Stimulated activated CD8-positive, alpha-beta memory T cell treated with anti-CD3 and anti-CD28 coated beads, Interleukin-4, amount 100 ng/mL, for 1 hour (primary cell): ENCODE measurements around the gene PPA1.
A peak's percentile ranks its signal among the peaks of the same experiment; 100 is the strongest.
"Not testable (repeated sequence)": the region's sequence is repeated elsewhere in the genome, so short reads cannot be mapped to it uniquely, and the experiment has no call there.

ENCODE experiments used
- DNase-seq, 2 donors: peaks; one replicate each; pipeline ENCODE4 v3.0.0-alpha.2; 2020; ENCODE audit warnings: low read depth in 2 of 2, low spot score in 1 of 2

The PPA1 gene

GRCh38 chr10:70233109-70233938 lies at the start of gene PPA1:
Gene PPA1, minus strand, starts transcription at chr10:70233429. Its CDS starts 102 bp downstream, at chr10:70233327.
- peak; percentile 94 to 98 for DNase-seq

GRCh38 chr10:70281609-70282008 lies 48.4 kb upstream of the PPA1 start:
- DNase-seq = no peak

- DNase-seq = no peak
Measured at GRCh38 chr10:70280099-70280498, 46.9 kb upstream of the PPA1 start.

DNA sequence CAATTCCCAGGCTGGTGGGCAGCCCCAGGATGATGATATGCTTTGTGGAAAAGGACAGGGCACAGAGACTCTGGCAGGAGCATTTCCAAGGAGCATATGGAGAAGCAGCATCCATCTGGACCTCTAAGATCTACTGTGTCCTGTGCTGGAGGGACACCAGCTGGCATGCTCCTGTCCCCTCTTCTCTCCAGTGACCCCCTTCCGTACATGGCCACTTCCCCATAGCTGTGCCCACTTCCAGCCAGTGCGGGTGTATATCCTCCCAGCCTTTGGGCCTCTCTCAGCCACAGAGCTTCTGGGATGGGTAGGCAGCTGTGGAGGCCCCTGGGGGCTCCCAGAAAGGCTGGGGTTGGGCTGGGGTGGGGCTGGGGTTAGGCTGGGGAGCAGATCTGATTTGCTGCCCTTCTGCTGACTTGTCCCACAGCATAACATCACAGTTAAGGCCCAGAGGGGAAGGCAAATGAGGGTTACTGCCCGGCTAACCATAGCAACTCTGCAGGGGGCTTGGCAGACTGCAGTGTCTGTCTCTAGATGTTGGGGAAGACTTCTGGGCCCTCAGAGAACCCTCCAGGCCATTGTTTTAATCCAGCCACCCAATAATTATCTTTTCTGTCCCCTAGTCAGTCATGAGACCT lies 44.3 kb upstream of the PPA1 start:
- DNase-seq = no peak

DNA sequence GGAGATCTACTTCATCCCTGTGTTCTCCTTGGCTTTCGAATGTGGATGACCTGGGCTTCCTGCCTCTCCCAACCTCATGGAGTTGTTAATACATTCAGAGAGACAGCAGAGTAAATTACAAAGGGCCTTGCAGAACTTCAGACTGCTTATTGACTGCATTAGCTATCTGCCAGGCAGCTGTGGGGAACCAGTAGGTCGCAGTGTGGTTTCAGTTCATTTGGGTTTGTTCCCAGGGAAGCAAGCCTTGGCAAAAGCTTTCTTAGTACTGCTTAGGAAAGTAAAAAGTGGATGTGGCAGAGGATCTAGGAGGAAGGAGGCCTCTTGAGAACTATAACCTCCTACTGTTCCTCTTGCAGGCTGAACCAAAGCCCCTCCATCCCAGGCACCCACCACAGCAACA lies 41.4 kb upstream of the PPA1 start:
- no peak for DNase-seq

GRCh38 chr10:70272925-70273316 lies 39.7 kb upstream of the PPA1 start:
- DNase-seq = no peak

DNA sequence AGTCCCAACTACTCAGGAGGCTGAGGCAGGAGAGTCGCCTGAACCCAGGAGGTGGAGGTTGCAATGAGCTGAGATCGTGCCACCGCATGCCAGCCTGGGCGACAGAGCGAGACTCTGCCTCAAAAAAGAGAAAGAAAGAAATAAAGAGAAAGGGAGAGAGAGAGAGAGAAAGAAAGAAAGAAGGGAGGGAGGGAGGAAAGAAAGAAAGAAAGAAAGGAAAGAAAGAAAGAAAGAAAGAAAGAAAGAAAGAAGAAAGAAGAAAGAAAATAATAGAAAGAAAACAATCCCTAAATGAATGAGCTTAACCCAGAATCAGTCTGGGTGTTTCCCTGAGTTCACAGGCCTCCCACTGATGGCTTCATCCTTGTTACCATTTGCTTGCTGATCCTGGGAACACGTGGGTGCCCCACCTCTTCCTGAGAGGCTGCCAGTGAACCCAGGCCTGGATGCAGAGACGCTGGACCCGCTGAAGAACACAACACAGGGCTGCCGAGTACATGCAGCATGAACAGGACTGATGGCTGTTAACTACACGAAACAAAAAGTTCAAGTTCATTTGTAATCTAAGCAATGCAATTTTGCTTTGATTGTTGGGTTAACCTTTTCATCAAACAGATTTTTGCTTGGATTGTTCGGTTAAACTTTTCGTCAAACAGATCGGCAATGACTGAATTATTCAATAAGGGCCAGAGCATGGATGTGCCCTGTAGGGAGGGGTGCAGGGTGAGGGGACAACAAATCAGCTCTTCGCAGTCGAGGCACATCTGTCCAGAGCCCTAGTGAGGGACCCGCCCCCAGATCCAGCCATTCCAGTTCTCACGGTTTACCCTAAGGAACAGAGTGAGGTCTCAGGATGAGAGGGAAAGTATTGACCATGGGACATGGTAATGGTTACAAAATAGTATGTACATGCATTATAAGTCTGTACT lies 39.0 kb upstream of the PPA1 start:
- DNase-seq = no peak

GRCh38 chr10:70270952-70271351 lies 37.7 kb upstream of the PPA1 start:
- no peak for DNase-seq

DNA sequence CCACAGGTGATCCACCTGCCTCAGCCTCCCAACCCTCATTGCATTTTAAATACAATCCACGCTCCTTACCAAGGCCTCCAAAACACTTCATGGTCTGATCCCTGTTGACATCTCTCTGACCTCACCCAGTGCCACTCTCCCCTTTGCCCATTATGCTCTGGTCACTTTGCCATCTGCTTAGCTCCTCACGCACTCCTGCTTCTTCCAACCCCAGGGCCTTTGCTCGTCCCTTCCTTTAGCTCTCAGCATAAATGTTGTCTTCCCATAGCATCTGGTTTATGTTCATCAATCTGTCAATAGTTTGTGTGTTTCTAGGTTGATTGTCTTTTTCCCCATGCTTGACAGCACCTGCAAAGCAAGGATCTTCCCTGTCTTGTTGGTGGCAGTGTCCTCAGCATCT lies 36.5 kb upstream of the PPA1 start:
- no peak for DNase-seq

- DNase-seq = no peak
Measured at GRCh38 chr10:70268376-70268775, 35.1 kb upstream of the PPA1 start.

DNA sequence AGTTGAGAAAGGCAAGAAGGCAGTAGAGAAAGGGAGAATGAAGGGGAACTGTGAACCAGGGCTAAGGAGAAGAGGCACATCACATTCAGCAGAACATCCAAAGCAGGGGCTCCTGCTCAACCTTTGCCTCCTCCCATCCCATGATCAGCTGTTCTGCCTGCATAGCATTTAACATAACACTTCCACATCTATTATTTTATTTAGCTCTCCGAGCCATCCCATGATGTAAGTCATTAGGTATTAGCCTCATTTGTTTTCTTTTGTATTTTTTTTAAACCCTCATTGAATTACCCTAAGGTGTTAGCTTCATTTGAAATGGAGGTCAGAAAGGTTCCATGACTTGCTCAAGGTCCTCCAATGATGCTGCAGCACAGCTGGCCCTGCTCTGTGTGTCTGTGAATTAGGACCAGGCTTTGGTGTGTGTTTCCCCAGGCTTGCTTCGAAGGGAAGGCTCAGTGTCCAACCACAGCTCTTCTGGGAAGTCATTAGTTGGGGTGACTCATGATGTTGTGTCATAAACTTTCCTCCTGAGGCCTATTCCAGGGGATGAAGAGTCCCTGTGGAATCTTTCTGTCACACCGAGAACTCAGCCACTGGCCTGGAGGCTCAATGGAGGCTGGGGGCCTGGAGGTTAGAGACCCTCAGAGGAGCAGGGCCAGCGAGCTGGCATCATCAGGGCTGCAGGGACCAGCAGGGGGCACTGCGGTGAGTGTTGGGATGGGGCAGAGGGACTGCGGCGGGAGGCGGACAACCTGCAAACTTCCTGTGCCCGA lies 34.1 kb upstream of the PPA1 start:
- no peak for DNase-seq

GRCh38 chr10:70266701-70267100 lies 33.5 kb upstream of the PPA1 start:
- DNase-seq = no peak

DNA sequence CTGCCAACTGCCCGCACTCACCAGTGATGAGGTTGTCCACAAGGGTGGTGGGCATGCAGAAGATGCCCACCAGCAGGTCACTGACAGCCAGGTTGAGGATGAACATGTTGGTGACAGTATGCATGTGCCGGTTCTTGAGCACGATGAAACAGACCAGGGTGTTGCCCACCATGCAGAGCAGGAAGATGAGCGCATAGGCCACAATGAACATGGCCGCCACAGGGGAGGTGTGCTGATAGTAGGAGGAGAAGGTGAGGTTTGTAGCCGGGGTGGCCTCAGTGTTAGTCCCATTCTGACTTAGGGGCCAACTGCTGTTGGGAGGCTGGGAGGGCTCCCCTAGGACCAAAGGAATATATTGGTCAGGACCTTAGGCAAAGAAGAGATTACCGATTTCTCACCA lies 32.8 kb upstream of the PPA1 start:
- DNase-seq = no peak

DNA sequence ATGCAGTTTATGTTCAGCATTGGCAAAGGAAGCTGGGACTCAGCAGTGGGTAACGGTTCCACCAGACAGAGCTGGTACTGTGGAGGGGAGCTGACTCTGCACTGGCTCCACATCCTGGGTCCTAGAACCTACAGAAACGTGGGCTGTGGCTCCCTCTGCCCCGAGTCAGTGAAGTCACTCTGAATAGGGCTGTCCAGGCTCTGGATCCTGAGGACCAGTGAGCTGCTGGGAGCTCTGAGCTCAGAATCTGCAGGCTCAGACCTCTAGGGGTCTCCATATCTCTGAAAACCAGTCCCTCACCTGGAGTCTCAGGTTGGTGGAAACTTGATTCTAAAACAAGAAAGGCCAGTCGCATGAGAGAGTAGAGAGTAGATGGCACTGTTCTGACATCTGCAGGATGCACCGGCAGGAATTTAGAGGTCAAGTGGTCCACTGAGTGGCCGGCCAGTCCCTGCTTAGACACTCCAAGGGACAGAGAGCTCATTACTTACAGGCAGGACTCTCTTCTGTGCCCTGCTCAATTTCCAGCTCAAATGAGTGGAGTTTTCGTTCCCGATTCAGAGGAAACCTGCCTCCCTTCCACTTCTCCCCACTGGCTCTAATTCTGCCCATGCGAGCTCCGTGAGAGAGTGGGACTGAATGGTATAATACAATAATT lies 31.9 kb upstream of the PPA1 start:
- DNase-seq = no peak

DNA sequence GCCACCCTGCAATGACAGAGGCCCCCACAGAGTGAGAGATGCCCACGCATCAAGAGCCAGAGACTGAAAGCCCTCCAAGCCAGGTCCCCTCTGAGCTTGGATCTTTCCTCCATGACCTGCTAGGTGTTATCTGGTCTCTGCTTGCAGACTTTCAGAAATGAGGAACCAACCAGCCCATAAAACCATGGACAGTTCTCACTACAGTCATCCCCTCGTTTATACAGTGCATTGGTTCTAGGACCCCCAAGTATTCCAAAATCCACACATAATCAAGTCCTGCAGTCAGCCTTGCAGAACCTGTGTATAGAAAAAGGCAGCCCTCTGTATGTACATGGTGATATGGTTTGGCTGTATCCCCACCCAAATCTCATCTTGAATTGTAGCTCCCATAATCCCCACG lies 27.5 kb upstream of the PPA1 start:
- DNase-seq = no peak

GRCh38 chr10:70260259-70260658 lies 27.0 kb upstream of the PPA1 start:
- DNase-seq = no peak

GRCh38 chr10:70258216-70258615 lies 25.0 kb upstream of the PPA1 start:
- no peak for DNase-seq

DNA sequence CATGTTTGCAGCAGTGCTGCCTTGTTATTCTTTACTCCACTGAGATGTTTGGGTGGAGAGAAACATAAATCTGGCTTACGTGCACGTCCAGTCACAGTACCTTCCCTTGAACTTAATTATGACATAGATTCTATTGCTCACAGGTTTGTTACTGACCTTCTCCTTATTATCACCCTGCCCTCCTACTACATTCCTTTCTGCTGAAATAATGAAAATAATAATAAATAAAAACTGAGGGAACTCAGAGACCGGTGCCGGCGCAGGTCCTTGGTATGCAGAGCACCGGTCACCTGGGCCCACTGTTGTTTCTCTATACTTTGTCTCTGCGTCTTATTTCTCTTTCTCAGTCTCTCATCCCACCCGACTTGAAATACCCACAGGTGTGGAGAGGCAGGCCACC lies 24.6 kb upstream of the PPA1 start:
- not testable (repeated sequence) for DNase-seq

DNA sequence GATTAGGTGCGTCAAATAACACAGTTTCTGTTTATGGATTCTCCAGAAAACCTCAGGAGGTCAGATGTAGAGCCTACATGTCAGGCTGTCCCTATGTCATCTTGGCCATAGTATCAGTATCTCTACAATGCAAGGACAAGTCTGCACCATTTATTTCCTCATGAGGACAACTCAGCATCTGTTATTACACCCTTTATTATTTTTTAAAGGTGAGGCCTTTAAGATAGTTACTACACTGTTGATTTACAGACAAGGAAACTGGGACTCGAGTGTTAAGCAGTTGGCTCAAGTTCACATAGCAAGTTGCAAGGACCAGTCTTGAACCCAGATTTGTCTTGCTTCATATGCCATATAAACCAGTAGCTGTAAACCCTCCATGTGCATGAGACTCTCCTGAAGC lies 23.2 kb upstream of the PPA1 start:
- DNase-seq = no peak
